ENCODE data around the gene KRTAP10-5.
"Not testable (repeated sequence)": the region's sequence is repeated elsewhere in the genome, so short reads cannot be mapped to it uniquely, and the experiment has no call there.

The KRTAP10-5 gene

DNA sequence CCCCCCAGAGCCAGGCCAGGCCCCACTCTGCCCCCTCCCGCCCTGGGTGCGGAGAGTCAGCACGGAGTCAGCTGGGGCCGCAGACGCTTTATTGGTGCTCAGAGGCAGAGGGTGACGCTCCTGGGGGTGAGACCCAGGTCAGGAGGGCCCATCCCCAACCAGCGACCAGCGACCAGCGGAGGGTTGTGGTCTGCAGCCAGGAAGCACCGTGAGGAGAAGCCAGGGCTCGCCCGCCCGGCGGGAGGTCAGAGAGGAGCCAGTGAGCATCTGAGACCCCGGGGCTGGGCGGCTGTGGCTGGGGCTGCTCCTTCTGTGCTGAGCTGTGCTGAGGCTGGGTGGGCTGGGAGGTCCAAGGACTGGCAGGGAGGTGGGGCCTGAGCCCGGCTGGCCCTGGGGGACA, 30.1 kb downstream of the KRTAP10-5 start:
- not testable (repeated sequence) for DNase-seq (ENCODE audit: low read depth in 2 of 2)

DNA sequence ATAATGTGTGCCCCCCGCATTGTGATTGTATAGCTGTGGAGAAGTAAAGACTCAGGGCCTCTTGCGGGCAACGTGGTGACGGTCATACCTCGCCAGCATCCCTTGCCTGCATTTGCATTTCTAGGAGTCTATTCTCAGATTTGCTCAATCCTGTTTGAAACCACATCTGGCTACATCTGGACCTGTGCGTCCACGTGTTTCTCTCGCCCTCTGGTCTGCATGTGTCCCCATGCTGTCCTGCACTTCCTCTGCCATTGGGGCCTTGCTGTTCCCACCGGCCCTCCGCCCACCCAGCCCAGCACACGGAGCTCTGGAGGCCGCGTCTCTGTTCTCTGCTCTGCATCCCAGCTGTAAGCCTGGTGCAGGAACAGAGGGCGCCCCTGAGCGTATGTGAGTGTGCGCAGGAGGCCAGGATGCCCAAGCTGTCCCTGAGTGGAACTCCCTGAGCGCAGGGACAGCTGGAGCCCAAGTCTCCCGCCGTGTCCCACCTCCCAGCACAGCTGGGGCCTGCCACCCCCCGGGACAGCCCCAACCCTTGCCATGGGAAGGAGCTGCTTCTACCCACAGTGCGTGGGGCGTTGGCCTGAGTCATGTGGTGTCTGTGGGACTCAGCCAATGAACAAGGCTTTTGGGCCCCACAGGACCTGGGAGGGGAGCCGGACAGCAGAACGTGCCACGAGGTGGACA, 30.7 kb downstream of the KRTAP10-5 start:
- DNase-seq (ENCODE audit: low read depth in 2 of 2): no peak

DNA sequence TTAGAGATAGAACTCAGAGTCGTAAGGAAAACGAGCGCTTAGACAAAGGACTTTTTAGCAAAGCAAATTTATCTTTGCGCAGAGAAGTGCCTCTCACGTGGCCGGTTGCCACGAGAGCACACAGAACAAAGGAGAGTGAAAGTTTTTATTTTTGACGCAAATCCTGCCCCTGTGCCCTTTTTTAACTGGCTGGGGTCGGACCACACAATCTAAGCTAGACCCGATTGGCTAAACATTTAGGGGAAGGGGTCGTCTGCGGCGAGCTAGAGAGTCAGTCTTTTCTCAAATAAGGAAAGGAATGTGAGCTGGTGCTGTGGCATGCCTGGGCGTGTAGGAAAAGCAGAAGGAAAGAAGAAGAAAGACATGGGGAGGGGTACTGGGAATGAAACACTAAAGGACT, 31.5 kb downstream of the KRTAP10-5 start:
- no peak for DNase-seq (ENCODE audit: low read depth in 2 of 2)

DNA sequence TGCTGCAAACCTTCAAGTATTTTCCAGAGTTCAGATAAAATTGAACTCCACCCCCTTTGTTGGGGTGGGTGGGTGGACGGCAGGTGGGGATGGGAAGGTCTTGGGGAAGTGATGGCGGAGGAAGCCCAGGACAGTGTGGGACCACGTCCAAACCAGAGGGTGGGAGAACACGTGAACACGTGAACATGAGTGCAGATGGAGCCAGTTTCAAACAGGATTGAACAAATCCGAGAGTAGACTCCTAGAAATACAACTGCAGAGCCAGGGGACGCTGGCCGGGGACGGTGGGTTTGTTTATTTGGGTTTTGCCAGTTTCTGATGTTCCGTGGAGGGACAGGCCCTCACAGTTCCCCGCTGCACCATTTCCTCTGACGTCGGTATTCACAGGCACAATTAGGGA, 32.0 kb downstream of the KRTAP10-5 start:
- no peak for DNase-seq (ENCODE audit: low read depth in 2 of 2)

DNA sequence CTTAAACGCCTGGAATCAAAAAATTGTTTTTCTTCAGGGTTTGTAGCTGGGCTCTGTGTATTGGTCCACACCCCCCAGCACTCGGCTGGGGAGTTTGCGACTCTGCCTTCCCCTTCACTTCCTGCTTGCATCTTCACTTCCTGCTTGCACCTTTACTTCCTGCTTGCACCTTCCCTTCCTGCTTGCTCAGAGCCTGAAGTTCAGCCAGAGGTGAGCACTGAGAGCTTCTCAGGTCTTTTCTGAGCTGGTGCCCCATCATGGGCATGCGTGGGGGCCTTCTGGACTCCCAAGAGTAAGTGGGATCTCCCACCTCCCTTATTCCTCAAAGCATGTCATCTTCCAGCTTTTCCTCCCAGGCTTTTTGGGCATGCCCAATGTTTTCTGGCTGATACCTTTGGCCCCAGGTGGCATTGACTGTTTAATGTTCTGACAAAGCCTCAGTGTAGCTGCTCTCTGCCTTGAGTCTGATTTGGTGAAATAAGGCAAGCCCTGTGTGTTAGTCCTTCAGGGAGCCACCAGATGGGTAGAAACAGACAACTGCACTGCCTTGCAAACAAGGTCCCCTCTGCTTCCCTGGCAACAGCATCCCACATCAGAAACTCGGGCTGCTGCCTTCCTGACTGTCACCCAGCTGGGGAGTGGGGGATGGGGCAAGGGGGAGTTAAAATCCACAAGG, 32.6 kb downstream of the KRTAP10-5 start:
- no peak for DNase-seq (ENCODE audit: low read depth in 2 of 2)

DNA sequence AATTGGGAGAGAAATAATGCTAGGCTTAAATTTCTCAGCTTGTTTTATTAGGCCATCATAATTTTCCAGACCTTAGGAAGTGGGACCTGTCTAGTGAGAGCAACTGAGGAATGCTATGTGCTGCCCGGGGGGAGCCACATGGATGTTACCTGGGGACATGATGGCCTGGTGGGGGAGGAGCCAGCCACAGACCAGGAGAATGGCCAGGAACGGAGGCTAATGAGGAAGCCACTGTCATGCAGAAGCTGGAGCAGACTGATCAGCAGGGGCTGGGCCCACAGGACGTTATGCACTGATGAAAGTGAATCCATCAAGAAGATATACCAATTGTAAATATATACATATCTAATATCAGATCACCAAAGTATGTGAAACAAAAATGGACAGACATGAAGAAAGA, 35.8 kb downstream of the KRTAP10-5 start:
- DNase-seq (ENCODE audit: low read depth in 2 of 2): no peak

DNA sequence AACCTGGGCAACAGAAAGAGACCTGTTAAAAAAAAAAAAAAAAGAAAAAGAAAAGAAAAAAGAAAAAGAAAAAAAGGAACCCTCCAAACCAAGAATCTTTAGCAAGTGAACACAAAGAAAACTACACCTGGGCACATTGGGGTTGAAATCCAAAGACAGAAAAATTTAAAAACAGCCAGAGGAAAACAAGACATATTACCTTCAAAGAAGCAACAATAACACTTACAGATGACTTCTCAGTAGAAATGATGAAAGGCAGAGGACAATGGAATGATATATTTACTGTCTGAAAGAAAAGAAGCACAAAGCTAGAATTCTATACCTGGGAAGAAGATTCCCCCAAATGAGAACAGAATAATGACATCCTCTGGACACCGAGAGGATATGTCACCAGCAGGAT, 37.7 kb downstream of the KRTAP10-5 start:
- no peak for DNase-seq (ENCODE audit: low read depth in 2 of 2)

DNA sequence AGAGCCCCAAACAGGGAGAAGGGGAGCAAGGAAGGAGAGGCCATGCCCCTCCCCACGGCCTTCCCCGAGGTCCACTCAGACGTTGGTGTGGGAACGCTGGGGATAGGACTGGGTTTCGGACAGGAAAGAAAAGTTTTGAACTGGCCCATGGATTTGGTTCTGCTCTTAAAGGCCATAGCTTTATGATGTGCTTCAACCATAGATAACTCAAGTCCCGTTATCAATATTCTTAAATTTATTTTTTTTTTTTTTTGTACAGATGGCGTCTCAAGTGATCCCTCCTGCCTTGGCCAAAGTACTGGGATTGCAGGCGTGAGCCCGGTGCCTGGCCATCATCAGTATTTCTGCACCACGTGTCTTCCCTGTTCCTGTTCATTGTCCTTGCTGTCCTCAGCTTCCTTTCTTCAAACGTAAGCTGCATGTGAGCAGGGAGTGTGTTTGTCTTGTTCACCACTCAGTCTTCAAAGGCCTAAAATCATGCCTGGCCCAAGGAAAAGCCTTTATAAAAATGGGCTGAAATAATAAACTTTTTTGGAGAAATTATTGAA, 39.6 kb downstream of the KRTAP10-5 start:
- no peak for DNase-seq (ENCODE audit: low read depth in 2 of 2)

DNA sequence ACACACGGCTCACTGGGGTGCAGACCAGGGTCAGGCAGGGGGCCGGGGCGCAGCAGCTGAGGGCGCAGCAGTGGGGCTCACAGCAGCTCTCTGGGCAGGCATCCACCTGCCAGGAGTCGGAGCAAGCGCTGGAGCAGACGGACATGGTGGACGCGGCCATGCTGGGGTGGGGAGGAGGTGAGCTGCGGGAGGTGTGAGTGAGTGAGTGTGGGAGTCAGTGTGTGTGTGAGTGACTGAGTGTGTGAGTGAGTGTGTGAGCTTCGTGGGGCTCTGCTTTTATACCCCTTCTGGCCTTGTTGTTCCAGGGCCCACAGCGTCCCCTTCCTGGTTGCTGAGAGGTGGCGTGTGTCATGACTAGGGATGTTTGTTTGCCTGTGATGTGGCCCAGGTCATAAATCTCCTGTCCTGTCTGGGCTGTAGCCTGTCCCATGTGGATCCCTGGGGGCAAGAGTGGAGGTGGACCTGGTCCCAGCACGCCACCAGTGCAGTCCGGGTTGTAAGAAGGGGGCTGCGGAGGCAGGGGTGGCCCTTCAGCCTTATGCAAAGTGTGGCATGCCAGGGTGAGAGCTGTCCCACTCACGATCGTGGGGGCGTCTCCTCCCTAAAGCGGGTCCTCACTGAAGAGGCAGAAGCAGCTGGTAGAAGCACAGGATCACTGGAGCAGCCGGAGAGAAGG, 40.3 kb downstream of the KRTAP10-5 start, which contains the start of gene KRTAP10-1:
Gene KRTAP10-1 (minus strand): TSS at position 205 of the 676 bp plus-strand sequence. CDS start 45 bp downstream, at position 160.
- no peak for DNase-seq (ENCODE audit: low read depth in 2 of 2)

DNA sequence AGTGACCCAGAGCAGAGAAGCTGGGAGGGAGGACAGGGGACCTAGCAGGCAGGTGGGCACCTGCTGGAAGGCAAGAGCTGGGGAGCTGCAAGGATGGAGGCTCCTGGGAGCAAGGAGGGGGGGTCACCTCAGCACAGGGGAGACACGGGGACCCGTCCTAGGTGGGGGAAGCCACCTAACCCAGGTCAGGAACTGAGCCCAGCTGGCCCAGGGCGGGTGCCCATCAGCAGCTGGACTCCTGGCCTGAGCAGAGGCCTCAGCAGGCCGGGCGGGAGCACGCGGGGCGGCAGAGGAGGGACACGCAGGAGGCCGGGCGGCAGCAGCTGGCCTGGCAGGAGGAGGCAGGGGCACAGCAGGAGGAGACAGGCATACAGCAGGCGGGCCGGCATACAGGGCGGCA, 41.4 kb downstream of the KRTAP10-5 start:
- no peak for DNase-seq (ENCODE audit: low read depth in 2 of 2)

DNA sequence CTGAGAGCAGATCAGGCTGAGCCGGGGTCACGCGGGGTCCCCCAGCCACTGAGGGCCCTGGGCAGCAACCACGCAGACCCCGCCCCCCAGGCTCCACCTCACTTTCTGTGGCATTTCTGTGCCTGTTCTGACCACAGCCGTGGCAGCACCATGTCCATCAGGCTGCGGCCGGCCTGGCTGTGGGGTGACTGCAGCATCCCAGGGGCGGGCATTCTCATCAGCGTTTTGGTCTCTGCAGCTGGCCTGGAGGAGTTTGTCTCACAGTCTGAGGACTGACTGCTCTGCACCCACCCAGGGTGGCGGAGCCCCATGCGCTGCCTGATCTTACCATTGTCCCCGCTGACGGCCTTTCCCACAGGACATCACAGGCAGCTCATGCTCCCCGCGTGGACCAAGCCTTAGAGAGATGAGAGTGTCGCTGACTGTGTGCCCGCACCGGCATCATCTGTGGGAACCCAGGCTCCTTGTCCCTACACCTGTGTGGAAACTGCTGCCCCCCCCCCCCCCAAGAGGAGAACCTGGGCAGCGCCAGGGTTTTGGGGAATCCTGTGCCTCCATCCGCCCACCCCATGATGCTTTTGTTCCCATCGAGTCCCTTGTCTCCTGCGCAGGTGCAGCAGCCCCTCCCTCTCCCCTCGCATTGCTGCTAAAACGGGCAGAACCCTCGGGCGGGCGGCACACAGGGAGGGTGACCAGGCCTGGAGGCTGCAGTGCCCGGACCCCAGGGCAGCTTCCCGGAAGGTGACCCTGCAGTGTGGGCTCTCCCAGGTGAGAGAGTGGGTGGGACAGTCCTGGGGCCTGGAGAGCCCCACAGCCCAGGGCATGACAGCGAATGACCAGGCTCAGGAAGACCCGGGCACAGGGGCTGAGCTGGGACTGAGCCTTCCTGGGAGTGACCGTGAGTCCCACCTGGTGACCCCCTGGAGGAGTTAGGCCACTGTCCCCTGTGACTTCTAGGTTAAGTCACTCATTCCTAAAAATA, 42.2 kb downstream of the KRTAP10-5 start:
- no peak for DNase-seq (ENCODE audit: low read depth in 2 of 2)

DNA sequence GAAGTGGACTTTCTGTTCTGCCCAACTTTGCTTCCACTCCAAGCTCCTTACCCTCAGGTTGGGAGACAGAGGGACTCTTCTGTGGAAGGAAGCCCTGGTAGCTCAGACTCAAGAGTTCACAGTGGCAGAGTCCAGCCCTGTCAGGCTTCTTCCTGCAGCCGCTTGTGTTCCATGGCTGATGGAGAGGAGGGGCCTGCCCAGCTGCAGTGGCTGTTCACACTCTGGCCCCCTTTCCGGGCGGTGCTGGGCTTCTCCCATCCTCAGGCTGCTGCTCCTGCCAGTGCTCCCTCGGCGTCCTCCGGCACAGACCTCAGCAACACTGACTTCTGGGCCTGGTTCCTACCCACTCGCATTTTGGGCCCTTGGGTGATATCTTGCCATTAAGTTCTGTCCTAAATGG, 44.4 kb downstream of the KRTAP10-5 start:
- no peak for DNase-seq (ENCODE audit: low read depth in 2 of 2)

DNA sequence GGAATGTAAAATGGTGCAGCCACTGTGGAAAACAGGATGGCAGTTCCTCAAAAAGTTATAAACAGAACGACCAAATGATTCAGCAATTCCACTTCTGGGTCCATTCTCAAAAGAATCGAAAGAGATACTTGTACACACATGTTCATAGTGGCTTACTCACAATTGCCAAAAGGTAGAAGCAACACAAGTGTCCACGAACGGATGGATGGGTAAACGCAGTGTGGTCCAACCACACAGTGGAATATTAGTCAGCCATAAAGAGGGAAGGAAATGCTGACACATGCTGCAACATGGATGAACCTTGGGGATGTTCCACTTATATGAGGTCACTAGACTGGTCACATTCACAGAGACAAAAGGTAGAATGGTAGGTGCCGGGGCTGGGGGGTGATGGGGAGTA, 45.7 kb downstream of the KRTAP10-5 start:
- DNase-seq (ENCODE audit: low read depth in 2 of 2): no peak

DNA sequence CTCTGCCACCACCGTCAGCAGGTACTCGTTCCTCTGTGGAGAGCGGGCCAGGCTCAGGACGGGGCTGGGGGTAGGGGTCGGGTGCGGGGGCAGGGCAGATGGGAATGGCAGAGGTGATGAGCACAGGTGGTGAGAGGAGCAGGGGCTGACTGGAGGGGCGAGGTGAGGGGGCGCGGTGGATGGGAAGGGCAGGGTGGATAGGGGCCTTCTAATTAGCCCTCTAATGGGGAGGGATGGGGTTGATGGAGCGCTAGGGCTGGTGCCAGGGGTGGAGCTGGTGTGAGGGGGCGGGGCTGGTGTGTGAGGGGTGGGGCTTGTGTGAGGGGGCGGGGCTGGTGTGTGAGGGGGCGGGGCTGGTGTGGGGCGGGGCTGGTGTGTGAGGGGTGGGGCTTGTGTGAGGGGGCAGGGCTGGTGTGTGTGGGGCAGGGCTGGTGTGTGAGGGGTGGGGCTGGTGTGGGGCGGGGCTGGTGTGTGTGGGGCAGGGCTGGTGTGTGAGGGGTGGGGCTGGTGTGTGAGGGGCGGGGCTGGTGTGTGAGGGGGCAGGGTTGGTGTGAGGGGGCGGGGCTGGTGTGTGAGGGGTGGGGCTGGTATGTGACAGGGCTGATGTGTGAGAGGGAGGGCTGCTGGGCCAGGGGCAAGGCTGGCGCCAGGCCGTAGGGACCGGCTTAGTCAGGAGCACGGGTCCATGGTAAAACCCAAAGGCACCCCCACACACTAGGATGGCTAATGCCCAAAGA, 46.3 kb downstream of the KRTAP10-5 start:
- DNase-seq (ENCODE audit: low read depth in 2 of 2): no peak

DNA sequence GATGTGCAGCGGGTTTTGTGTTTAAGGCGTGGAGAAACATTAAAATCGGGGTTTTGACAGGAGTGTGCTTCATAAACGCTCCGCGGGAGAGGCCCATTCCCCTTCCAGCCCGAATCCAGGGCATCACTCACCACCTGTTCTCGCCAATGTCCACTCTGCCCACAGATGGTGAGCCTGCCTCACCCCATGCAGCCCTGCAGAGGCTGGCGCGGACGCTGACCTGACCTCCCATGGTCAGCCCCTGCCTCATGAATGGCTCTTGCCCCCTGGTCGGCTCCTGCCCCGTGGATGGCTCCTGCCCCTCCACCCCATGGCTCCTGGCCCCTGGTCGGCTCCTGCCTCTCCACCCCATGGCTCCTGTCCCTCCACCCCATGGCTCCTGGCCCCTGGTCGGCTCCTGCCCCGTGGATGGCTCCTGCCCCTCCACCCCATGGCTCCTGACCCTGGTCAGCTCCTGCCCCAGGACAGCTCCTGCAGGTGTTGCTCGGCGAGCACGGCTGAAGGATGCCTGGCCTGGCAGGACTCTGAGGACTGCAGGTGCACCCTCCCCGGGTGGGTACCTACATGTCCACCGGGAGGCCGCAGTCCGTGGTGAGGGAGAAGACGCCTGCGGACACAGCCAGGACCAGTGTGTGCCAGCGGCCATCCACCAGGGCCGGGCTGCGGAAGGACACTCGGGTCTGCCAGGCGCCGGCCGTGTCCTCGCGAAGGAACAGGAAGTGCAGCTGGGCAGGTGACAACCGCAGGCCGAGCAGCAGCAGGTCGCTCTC, 47.1 kb downstream of the KRTAP10-5 start:
- DNase-seq (ENCODE audit: low read depth in 2 of 2): no peak

DNA sequence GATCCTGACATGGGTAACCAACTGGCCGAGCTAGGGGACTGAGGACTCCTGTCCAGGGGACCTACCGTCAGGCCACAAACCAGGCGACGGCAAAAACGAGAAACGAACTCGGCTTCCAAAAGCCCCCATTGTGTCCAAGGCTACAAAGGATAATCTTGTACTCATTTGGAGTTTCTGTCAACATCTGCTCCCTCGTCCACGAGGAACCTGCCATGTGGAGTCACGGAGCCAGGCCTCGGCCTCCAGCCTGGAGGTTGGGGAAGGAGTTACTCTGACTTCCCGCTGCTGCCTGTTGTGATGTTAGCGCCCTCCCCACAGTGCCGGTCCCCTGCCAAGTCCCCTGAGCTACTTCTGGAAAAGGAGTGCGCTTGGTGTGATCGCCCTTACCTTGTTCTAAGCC, 47.7 kb downstream of the KRTAP10-5 start:
- DNase-seq (ENCODE audit: low read depth in 2 of 2): no peak

DNA sequence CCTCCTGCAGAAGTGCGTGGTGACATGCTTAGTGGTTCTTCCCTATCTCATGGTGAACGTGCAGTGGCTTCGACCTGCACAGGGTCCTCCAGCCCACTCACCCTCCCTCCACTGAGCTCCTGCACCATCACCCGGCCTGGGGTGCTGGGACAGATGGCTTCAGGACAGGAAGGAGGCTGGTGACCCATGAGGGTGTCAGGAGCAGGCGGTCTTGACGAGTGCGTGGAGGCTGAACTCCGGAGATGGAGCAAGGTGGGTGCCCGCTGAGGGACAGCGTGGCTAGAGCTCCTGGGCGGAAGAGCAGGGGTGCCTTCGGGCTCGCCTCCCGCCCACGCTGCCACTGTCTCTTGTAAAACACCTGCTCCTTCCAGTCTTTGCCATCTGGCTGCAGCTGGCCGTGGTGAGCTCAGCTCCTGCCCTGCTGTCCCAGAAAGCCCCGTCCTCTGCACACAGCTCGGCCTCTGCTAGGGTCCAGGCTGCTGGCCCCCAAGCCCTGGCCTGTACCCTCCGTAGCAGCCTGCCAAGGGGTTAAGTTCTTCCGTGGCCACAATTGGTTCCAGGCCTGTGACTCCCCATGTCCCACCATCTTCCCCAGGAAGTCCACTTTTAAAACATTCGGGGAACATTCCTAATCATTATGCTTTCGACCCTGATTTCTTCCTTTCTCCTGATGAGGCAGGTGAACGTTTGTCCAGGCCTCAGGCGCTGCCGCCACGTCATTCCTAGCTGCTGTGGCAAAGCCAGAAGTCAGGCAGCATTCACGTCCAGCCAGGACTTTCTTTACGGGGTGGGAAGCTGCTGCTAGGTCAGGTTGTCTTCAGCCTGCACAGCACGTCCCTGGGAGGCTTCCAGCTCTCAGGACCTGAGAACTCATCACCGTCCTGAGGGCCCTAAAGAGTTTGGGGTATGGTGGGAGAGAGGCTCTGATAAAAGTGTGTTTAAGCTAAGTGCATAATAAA, 48.5 kb downstream of the KRTAP10-5 start:
- no peak for DNase-seq (ENCODE audit: low read depth in 2 of 2)

DNA sequence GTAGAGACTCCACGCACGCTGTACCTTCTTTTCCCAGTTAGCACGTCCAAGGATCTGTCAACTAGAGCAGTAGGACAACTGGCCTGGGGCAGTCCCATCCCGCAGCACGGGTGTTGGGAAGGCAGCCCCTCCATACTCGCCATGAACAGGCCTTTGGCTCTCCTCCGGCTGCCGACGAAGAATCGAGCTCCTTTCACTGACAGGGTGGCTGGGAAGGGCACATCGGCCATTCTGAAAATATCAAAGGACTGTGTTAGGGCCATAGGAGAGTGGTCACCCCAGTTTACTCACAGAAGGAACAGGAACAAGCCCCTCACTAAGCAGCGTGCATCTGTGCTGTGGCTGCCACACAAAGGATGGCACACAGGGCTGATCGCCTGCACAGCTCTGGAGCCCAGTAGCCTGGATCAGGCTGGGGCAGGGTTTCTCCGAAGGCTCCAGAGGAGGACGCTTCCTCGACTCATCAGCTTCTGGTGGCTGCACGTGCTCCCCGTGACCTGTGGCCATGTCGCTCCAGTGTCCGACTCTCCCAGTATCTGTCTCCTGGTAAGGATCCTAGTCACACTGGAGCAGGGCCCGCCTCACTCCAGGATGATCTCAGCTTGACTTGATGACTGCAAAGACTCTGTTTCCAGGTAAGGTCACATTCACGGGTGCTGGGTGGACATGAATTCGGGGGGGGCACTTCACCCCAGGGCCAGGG, 49.4 kb downstream of the KRTAP10-5 start:
- no peak for DNase-seq (ENCODE audit: low read depth in 2 of 2)
